Large intestine (tissue), 3 donors: ENCODE data around the gene ENDOU. TPM values are rescaled to one million over a fixed set of nuclear protein-coding genes. Genes with fewer than 3 reads are reported as not detected.

ENCODE experiments used
- DNase-seq, 2 donors: peaks; one replicate each; pipeline versions ENCODE4 v3.0.0 to v3.0.0-alpha.2; 2013
- H3K27ac ChIP-seq: one replicate; pipeline ENCODE4 v1.5.1; 2013; ENCODE audit warnings: low read length
- H3K27me3 ChIP-seq: 2 replicates; pipeline ENCODE4 v1.6.1; 2013; ENCODE audit warnings: low read length; ENCODE audit not compliant: control insufficient read depth, insufficient read depth
- H3K36me3 ChIP-seq: 2 replicates; pipeline ENCODE4 v1.6.1; 2013; ENCODE audit warnings: low read length; ENCODE audit not compliant: control insufficient read depth, insufficient read depth
- H3K4me1 ChIP-seq: one replicate; pipeline ENCODE4 v1.6.1; 2013; ENCODE audit warnings: low read length; ENCODE audit not compliant: control insufficient read depth, insufficient read depth
- H3K4me3 ChIP-seq: one replicate; pipeline ENCODE4 v1.5.1; 2013; ENCODE audit warnings: low read length
- H3K9me3 ChIP-seq: one replicate; pipeline ENCODE4 v1.6.1; 2013; ENCODE audit warnings: mild to moderate bottlenecking, low read depth, low read length, moderate library complexity; ENCODE audit not compliant: control insufficient read depth
- WGBS: methylation state at CpG from one replicate; pipeline ENCODE4 v1.1.5; 2013; ENCODE audit warnings: low lambda C conversion rate; ENCODE audit not compliant: insufficient coverage; 5-methylcytosine and 5-hydroxymethylcytosine counted together
- polyA plus RNA-seq: library from polyadenylated mRNA; unstranded; fragments of 120-200 nt; gene quantifications from one replicate; pipeline ENCODE4 v1.2.1, GENCODE V29; 2013

The ENDOU gene
- polyA plus RNA-seq, 1 donor: 1.8 TPM

GRCh38 chr12:47717443-47718193 lies 7.7 kb downstream of the ENDOU start:
- peaks cover 12% of the 10 kb centered on the region for H3K4me1 ChIP-seq
- H3K27me3 ChIP-seq: no peaks in the 10 kb centered on the region
- peak overlapping the region; percentile 41 for H3K27ac ChIP-seq
- peak; percentile 69 to 77 for DNase-seq
- H3K36me3 ChIP-seq: peaks cover 5% of the 10 kb centered on the region
- 0% methylated on average over 2 of the region's 13 CpGs for WGBS
- no peaks in the 10 kb centered on the region for H3K9me3 ChIP-seq
- H3K4me3 ChIP-seq: no peak overlapping the region

- no CpG with 5 or more reads among the region's 6 CpGs for WGBS
- H3K4me1 ChIP-seq: peaks cover 12% of the 10 kb centered on the region
- no peak overlapping the region for H3K27ac ChIP-seq
- no peaks in the 10 kb centered on the region for H3K27me3 ChIP-seq
- no peaks in the 10 kb centered on the region for H3K9me3 ChIP-seq
- H3K36me3 ChIP-seq: peaks cover 5% of the 10 kb centered on the region
- H3K4me3 ChIP-seq: no peak overlapping the region
- no peak for DNase-seq
Measured at GRCh38 chr12:47717046-47717442, 8.2 kb downstream of the ENDOU start.

- H3K27ac ChIP-seq: no peak overlapping the region
- WGBS: no CpG with 5 or more reads among the region's 13 CpGs
- peaks cover 5% of the 10 kb centered on the region for H3K36me3 ChIP-seq
- no peaks in the 10 kb centered on the region for H3K9me3 ChIP-seq
- no peak for DNase-seq
- H3K4me1 ChIP-seq: peaks cover 12% of the 10 kb centered on the region
- H3K27me3 ChIP-seq: no peaks in the 10 kb centered on the region
- no peak overlapping the region for H3K4me3 ChIP-seq
Measured at GRCh38 chr12:47715877-47716548, 9.3 kb downstream of the ENDOU start.

GRCh38 chr12:47715393-47715876 lies 9.9 kb downstream of the ENDOU start:
- DNase-seq: peak; percentile 55 to 62

GRCh38 chr12:47714826-47715386 lies 10.4 kb downstream of the ENDOU start:
- peaks cover 12% of the 10 kb centered on the region for H3K4me1 ChIP-seq
- H3K36me3 ChIP-seq: no peaks in the 10 kb centered on the region
- no peaks in the 10 kb centered on the region for H3K27me3 ChIP-seq
- no peak for DNase-seq
- H3K4me3 ChIP-seq: no peak overlapping the region
- H3K27ac ChIP-seq: no peak overlapping the region
- no CpG with 5 or more reads among the region's 5 CpGs for WGBS
- no peaks in the 10 kb centered on the region for H3K9me3 ChIP-seq

More at GRCh38 chr12:47715393-47715876, 9.9 kb downstream of the ENDOU start:
- Histone ChIP-seq H3K27me3 (no peaks in the 10 kb centered on the region), H3K9me3 (no peaks in the 10 kb centered on the region), H3K27ac (no peak overlapping the region), H3K4me3 (no peak overlapping the region), H3K4me1 (peaks cover 12% of the 10 kb centered on the region), H3K36me3 (peaks cover under 1% of the 10 kb centered on the region)
- no CpG with 5 or more reads among the region's 10 CpGs for WGBS

- peaks cover 3% of the 10 kb centered on the region for H3K4me1 ChIP-seq
- no peak overlapping the region for H3K4me3 ChIP-seq
- no peak for DNase-seq
- no peaks in the 10 kb centered on the region for H3K9me3 ChIP-seq
- no peaks in the 10 kb centered on the region for H3K27me3 ChIP-seq
- H3K36me3 ChIP-seq: no peaks in the 10 kb centered on the region
- no peak overlapping the region for H3K27ac ChIP-seq
- WGBS: no CpG with 5 or more reads among the region's 6 CpGs
Measured at GRCh38 chr12:47712171-47712570, 13.1 kb downstream of the ENDOU start.

- Histone ChIP-seq H3K9me3 (no peaks in the 10 kb centered on the region), H3K36me3 (no peaks in the 10 kb centered on the region), H3K27me3 (no peaks in the 10 kb centered on the region), H3K4me3 (no peak overlapping the region), H3K4me1 (peaks cover 3% of the 10 kb centered on the region), H3K27ac (no peak overlapping the region)
- no peak for DNase-seq
- no CpG with 5 or more reads among the region's 5 CpGs for WGBS
Measured at GRCh38 chr12:47711448-47711847, 13.8 kb downstream of the ENDOU start.

GRCh38 chr12:47710278-47710677 lies 15.0 kb downstream of the ENDOU start:
- H3K4me3 ChIP-seq: no peak overlapping the region

GRCh38 chr12:47709671-47710070 lies 15.6 kb downstream of the ENDOU start:
- H3K27ac ChIP-seq: no peak overlapping the region
- H3K27me3 ChIP-seq: no peaks in the 10 kb centered on the region
- no peaks in the 10 kb centered on the region for H3K9me3 ChIP-seq
- H3K4me1 ChIP-seq: peaks cover 7% of the 10 kb centered on the region
- 100% methylated on average over 1 of the region's 2 CpGs for WGBS
- DNase-seq: no peak
- H3K36me3 ChIP-seq: no peaks in the 10 kb centered on the region
- H3K4me3 ChIP-seq: no peak overlapping the region

More at GRCh38 chr12:47710278-47710677, 15.0 kb downstream of the ENDOU start:
- Histone ChIP-seq H3K27ac (no peak overlapping the region), H3K4me1 (peaks cover 3% of the 10 kb centered on the region), H3K9me3 (no peaks in the 10 kb centered on the region), H3K36me3 (no peaks in the 10 kb centered on the region), H3K27me3 (no peaks in the 10 kb centered on the region)
- no peak for DNase-seq

GRCh38 chr12:47709237-47709636 lies 16.1 kb downstream of the ENDOU start:
- WGBS: 50% methylated on average over 1 of the region's 4 CpGs
- Histone ChIP-seq H3K27me3 (no peaks in the 10 kb centered on the region), H3K27ac (no peak overlapping the region), H3K4me1 (peaks cover 8% of the 10 kb centered on the region), H3K36me3 (no peaks in the 10 kb centered on the region), H3K4me3 (no peak overlapping the region), H3K9me3 (no peaks in the 10 kb centered on the region)
- no peak for DNase-seq
